ENCODE results near the gene CFAP298. TPM values are rescaled to one million over a fixed set of nuclear protein-coding genes. Genes with fewer than 3 reads are reported as not detected.

Gene CFAP298
- total and polyA plus RNA-seq, 2 of the 13 experiments (the other 11 are each of a cell fraction or from before 2014, with no cell fraction given): 21.2 to 62.2 TPM

DNA sequence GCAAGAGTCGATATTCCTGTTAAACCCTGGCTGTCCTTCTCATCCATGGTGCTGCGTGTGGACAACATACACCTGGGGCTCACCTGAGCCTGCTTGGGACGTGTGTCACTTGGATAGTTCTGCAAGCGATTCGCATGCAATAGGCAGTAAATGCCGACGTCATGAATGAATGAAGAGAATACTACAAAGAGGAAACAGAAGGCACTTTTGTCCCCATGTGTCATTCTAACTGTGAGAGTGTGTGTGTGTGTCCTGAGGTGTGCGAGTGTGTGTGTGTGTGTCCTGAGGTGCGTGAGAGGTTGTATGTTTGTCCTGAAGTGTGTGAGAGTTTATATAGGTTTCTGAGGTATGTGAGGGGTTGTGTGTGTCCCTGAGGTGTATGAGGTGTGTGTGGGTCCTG is 26.2 kb downstream of the CFAP298 start:
- H3K9me3 ChIP-seq (ENCODE audit: low read length): no peaks in the 10 kb centered on the region
- no peaks in the 10 kb centered on the region for H3K79me2 ChIP-seq (ENCODE audit: insufficient read depth, low read length)
- H3K27ac ChIP-seq (ENCODE audit: extremely low read length, insufficient read depth, low read length): no peak overlapping the region
- no peaks in the 10 kb centered on the region for H4K20me1 ChIP-seq (ENCODE audit: insufficient read depth, low read length)
- no peak overlapping the region for H2AFZ ChIP-seq (ENCODE audit: low read length)
- H3K4me1 ChIP-seq (ENCODE audit: insufficient read depth, low read length): peaks cover 36% of the 10 kb centered on the region
- no peak overlapping the region for H3K9ac ChIP-seq (ENCODE audit: insufficient read depth, low read depth, low read length)
- FAIRE-seq (no peak), ATAC-seq (no peak), DNase-seq (ENCODE audit: low spot score) (no peak)
- H3K27me3 ChIP-seq (ENCODE audit: control insufficient read depth in 1 of 2, insufficient read depth in 2 of 2, low read length in 2 of 2): no peaks in the 10 kb centered on the region
- intact Hi-C loops (cut with micrococcal nuclease; ENCODE audit: unreplicated experiment): no loop called here
- in situ Hi-C loops (cut with HindIII; ENCODE audit: extremely low pct_ligation_motif_present, low pct_unique_long_range_greater_than_20kb): no loop called here
- ChIA-PET POLR2A (no interaction called here), CTCF (ENCODE audit: low intra/inter-chr PET ratio, low total read pairs) (no interaction called here)
- H3K4me3 ChIP-seq (replicated peaks in 1 of 3; ENCODE audit: insufficient read depth in 1 of 3, low read depth in 2 of 3, low read length in 3 of 3): no peak overlapping the region
- no TSS peak for BruUV-seq (replicated peaks)
- WGBS (ENCODE audit: low lambda C conversion rate): 91% methylated on average over 9 of the region's 9 CpGs
- no peak overlapping the region for H3K4me2 ChIP-seq (ENCODE audit: low read depth, low read length)
- H3K36me3 ChIP-seq (replicated peaks in 1 of 2; ENCODE audit: control insufficient read depth in 1 of 2, insufficient read depth in 2 of 2, low read length in 2 of 2): no peaks in the 10 kb centered on the region
- TF ChIP-seq PLSCR1 (CRISPR knock-in tag; IDR thresholded peaks at IDR 0.05; ENCODE audit: borderline replicate concordance): no peak
- TF ChIP-seq ZSCAN29 (CRISPR knock-in tag; conservative IDR thresholded peaks at IDR 0.05): no peak
- TF ChIP-seq SRSF4 (IDR thresholded peaks at IDR 0.05; ENCODE audit: low read depth, low read length, poor library complexity, severe bottlenecking): no peak
- TF ChIP-seq SALL2 (CRISPR knock-in tag; IDR thresholded peaks at IDR 0.05): no peak
- TF ChIP-seq PLRG1 (conservative IDR thresholded peaks at IDR 0.05): no peak
- no peak for TF ChIP-seq NFIC (IDR thresholded peaks at IDR 0.05; ENCODE audit: low read length)
- TF ChIP-seq SOX6 (IDR thresholded peaks at IDR 0.05): no peak
- no peak for TF ChIP-seq SOX6 (CRISPR knock-in tag; IDR thresholded peaks at IDR 0.05)
- TF ChIP-seq ZNF225 (CRISPR knock-in tag; IDR thresholded peaks at IDR 0.05): no peak
- no peak for TF ChIP-seq ARHGAP35 (CRISPR knock-in tag; IDR thresholded peaks at IDR 0.05; ENCODE audit: borderline replicate concordance)
- TF ChIP-seq, protein P1, sequence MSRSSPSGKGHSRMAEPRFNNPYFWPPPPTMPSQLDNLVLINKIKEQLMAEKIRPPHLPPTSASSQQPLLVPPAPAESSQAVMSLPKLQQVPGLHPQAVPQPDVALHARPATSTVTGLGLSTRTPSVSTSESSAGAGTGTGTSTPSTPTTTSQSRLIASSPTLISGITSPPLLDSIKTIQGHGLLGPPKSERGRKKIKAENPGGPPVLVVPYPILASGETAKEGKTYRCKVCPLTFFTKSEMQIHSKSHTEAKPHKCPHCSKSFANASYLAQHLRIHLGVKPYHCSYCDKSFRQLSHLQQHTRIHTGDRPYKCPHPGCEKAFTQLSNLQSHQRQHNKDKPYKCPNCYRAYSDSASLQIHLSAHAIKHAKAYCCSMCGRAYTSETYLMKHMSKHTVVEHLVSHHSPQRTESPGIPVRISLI (CRISPR knock-in tag; IDR thresholded peaks at IDR 0.05; ENCODE audit: borderline replicate concordance): no peak
- TF ChIP-seq PATZ1 (CRISPR knock-in tag; IDR thresholded peaks at IDR 0.05): no peak
- TF ChIP-seq DMAP1 (CRISPR knock-in tag; IDR thresholded peaks at IDR 0.05): no peak
- no peak for TF ChIP-seq CBX2 (IDR thresholded peaks at IDR 0.05; ENCODE audit: low read depth, low read length)
- TF ChIP-seq CBX2 (CRISPR knock-in tag; IDR thresholded peaks at IDR 0.05; ENCODE audit: low read depth): no peak
- no peak for TF ChIP-seq ZNF546 (CRISPR knock-in tag; conservative IDR thresholded peaks at IDR 0.05)
- TF ChIP-seq, protein P2, sequence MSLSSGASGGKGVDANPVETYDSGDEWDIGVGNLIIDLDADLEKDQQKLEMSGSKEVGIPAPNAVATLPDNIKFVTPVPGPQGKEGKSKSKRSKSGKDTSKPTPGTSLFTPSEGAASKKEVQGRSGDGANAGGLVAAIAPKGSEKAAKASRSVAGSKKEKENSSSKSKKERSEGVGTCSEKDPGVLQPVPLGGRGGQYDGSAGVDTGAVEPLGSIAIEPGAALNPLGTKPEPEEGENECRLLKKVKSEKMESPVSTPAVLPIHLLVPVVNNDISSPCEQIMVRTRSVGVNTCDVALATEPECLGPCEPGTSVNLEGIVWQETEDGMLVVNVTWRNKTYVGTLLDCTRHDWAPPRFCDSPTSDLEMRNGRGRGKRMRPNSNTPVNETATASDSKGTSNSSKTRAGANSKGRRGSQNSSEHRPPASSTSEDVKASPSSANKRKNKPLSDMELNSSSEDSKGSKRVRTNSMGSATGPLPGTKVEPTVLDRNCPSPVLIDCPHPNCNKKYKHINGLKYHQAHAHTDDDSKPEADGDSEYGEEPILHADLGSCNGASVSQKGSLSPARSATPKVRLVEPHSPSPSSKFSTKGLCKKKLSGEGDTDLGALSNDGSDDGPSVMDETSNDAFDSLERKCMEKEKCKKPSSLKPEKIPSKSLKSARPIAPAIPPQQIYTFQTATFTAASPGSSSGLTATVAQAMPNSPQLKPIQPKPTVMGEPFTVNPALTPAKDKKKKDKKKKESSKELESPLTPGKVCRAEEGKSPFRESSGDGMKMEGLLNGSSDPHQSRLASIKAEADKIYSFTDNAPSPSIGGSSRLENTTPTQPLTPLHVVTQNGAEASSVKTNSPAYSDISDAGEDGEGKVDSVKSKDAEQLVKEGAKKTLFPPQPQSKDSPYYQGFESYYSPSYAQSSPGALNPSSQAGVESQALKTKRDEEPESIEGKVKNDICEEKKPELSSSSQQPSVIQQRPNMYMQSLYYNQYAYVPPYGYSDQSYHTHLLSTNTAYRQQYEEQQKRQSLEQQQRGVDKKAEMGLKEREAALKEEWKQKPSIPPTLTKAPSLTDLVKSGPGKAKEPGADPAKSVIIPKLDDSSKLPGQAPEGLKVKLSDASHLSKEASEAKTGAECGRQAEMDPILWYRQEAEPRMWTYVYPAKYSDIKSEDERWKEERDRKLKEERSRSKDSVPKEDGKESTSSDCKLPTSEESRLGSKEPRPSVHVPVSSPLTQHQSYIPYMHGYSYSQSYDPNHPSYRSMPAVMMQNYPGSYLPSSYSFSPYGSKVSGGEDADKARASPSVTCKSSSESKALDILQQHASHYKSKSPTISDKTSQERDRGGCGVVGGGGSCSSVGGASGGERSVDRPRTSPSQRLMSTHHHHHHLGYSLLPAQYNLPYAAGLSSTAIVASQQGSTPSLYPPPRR (CRISPR knock-in tag; IDR thresholded peaks at IDR 0.05; ENCODE audit: borderline replicate concordance): no peak
- TF ChIP-seq IKZF4 (CRISPR knock-in tag; IDR thresholded peaks at IDR 0.05; ENCODE audit: borderline replicate concordance, low read depth, not compliant biosample characterization): no peak

All from HepG2 (cell line).